ENCODE results near the gene PPIF.

- TF ChIP-seq GATA2 (IDR thresholded peaks at IDR 0.05; ENCODE audit: low read depth, low read length) (no peak), GATA3 (IDR thresholded peaks at IDR 0.05; ENCODE audit: low read depth, low read length) (no peak)
Observed at GRCh38 chr10:79308969-79309665, 38.2 kb upstream of the PPIF start.
